Lung (tissue), 12 donors: Measurements from ENCODE around the gene OSBPL2. TPM values are rescaled to one million over a fixed set of nuclear protein-coding genes. Genes with fewer than 3 reads are reported as not detected.

Experiments
- ATAC-seq: fragments of 200-7000 bp; cut with Tn5 transposase; one replicate; pipeline ENCODE4 v1.9.1; 2020; ENCODE audit warnings: moderate number of reproducible peaks; ENCODE audit not compliant: insufficient read depth, low FRiP score
- DNase-seq, 3 donors: peaks; one replicate each; pipeline ENCODE4 v3.0.0-alpha.2; 2013 to 2017
- H3K27ac ChIP-seq, 2 donors: one replicate each; pipeline ENCODE4 v1.5.1; 2013; ENCODE audit warnings: mild to moderate bottlenecking in 2 of 2, moderate library complexity in 2 of 2, control low read depth in 1 of 2, inconsistent platforms in 1 of 2, low read depth in 1 of 2, low read length in 1 of 2
- H3K27me3 ChIP-seq, 3 donors: one replicate each; pipeline ENCODE4 v1.5.1; 2013; ENCODE audit warnings: low read length in 2 of 3; ENCODE audit not compliant: control insufficient read depth in 3 of 3, insufficient read depth in 3 of 3
- H3K36me3 ChIP-seq, 4 donors: one replicate each; pipeline ENCODE4 v1.5.1; 2013; ENCODE audit warnings: low read length in 4 of 4, mild to moderate bottlenecking in 1 of 4, moderate library complexity in 1 of 4; ENCODE audit not compliant: control insufficient read depth in 4 of 4, insufficient read depth in 4 of 4
- H3K4me1 ChIP-seq, 5 donors: one replicate each; pipeline ENCODE4 v1.5.1; 2013; ENCODE audit warnings: low read length in 5 of 5, mild to moderate bottlenecking in 2 of 5, moderate library complexity in 1 of 5; ENCODE audit not compliant: control insufficient read depth in 5 of 5, insufficient read depth in 5 of 5
- H3K4me3 ChIP-seq: one replicate; pipeline ENCODE4 v1.5.1; 2013; ENCODE audit warnings: mild to moderate bottlenecking, control low read depth, moderate library complexity
- H3K9ac ChIP-seq, 2 donors: one replicate each; pipeline ENCODE4 v1.5.1; 2013; ENCODE audit warnings: low read length in 2 of 2, control low read depth in 1 of 2; ENCODE audit not compliant: insufficient read depth in 1 of 2
- H3K9me3 ChIP-seq, 4 donors: one replicate each; pipeline ENCODE4 v1.5.1; 2013; ENCODE audit warnings: low read length in 3 of 4, mild to moderate bottlenecking in 1 of 4, moderate library complexity in 1 of 4; ENCODE audit not compliant: control insufficient read depth in 4 of 4, insufficient read depth in 3 of 4
- CTCF ChIP-seq: IDR thresholded peaks from 2 replicates; pipeline ENCODE4 v1.5.1; 2012; ENCODE audit warnings: mild to moderate bottlenecking; ENCODE audit errors: control extremely low read depth, extremely low read depth
- WGBS, 2 donors: extraction: QIAGEN DNeasy Blood & Tissue Kit; methylation state at CpG; one replicate each; pipeline ENCODE4 v1.1.7; 2013; 5-methylcytosine and 5-hydroxymethylcytosine counted together
- polyA plus RNA-seq, 2 donors: library from polyadenylated mRNA; stranded (reverse); fragments of 200-250 nt; gene quantifications; one replicate each; pipeline ENCODE4 v1.2.1, GENCODE V29; 2013
- total RNA-seq, 2 donors: library from RNA; depleted of rRNA in 1 of 2; stranded (reverse); fragments of >200 nt in 1 of 2; gene quantifications; one replicate each; pipeline ENCODE4 v1.2.1, GENCODE V29; 2014 to 2021
- donor health status: control.
- donor health status: control.
- donor health status: Bipolar disorder and iron deficiency.
- donor health status: healthy.
- donor health status: DM: yes; HTN: yes; CAD: no.

OSBPL2 gene
- total and polyA plus RNA-seq, 4 donors: 13.2 to 48.0 (median 27.7) TPM

- TF ChIP-seq CTCF: no peak
- Histone ChIP-seq H3K4me1 (peaks cover 0 to 17% (median 8%) of the 10 kb centered on the region in 5 donors), H3K27ac (peak overlapping the region in 1 of 2 donors; percentile 37), H3K27me3 (no peaks in the 10 kb centered on the region), H3K9ac (peak overlapping the region in 1 of 2 donors; percentile 61), H3K4me3 (peak overlapping the region; percentile 89), H3K36me3 (peaks cover 5 to 51% (median 23%) of the 10 kb centered on the region in 4 donors), H3K9me3 (no peaks in the 10 kb centered on the region)
- no peak for DNase-seq
- WGBS, 2 donors: 71 to 86% methylated on average over 29 of the region's 29 CpGs
- no peak for ATAC-seq
These were observed 66.2 kb downstream of the OSBPL2 start for GRCh38 chr20:62304331-62305148.

DNA sequence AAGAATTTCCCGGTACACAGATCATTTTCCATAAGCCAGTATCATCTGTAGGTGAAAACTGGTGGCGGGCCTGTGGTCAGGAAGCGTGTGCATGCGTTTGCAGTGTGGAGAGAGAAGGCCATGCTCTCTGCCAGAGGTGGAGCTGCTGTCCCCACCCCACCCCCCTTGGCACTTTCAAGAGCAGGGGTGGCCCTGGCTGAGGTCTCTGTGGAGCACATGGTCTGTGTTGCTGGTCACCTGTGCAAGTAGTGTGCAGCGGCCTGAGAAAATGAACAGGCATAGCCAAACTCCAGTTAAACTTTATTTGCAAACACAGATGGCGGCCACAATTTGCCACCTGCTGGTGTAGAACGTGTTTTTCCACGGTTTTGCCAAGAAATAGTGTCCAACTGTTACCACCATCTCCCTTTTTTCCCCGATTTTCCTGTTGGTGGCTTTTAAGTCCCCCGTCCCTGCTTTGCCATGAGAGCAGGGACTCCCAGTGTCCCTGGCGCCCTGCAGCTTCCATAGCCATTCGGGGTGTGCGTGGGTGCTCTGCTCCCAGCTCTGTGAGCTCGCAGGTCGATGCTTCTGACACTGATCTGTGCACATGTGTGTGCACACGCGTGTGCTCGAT, 66.9 kb downstream of the OSBPL2 start:
- no peak for ATAC-seq
- H3K9ac ChIP-seq: no peak overlapping the region

GRCh38 chr20:62305765-62306413, 67.6 kb downstream of the OSBPL2 start:
- H3K9me3 ChIP-seq: no peaks in the 10 kb centered on the region
- H3K9ac ChIP-seq: no peak overlapping the region
- 87 to 89% methylated on average over 32 to 33 of the region's 33 CpGs for WGBS, 2 donors
- no peak for ATAC-seq
- H3K36me3 ChIP-seq: peaks cover 5 to 63% (median 23%) of the 10 kb centered on the region in 4 donors
- no peak overlapping the region for H3K4me3 ChIP-seq
- no peak overlapping the region for H3K27ac ChIP-seq
- H3K4me1 ChIP-seq: peaks cover 0 to 17% (median 8%) of the 10 kb centered on the region in 5 donors
- no peaks in the 10 kb centered on the region for H3K27me3 ChIP-seq
- DNase-seq: no peak
- no peak for TF ChIP-seq CTCF

More for the DNA sequence above, 66.9 kb downstream of the OSBPL2 start:
- DNase-seq: no peak
- no peak overlapping the region for H3K4me3 ChIP-seq
- H3K36me3 ChIP-seq: peaks cover 5 to 56% (median 23%) of the 10 kb centered on the region in 4 donors
- no peak overlapping the region for H3K27ac ChIP-seq
- no peaks in the 10 kb centered on the region for H3K27me3 ChIP-seq
- H3K9me3 ChIP-seq: no peaks in the 10 kb centered on the region
- peaks cover 0 to 17% (median 8%) of the 10 kb centered on the region in 5 donors for H3K4me1 ChIP-seq
- TF ChIP-seq CTCF: no peak
- WGBS, 2 donors: 82 to 88% methylated on average over 18 of the region's 18 CpGs
